DND-41 (cell line): ENCODE results near the gene RBM10.

Experiments used
- ATAC-seq: fragments of 200-7000 bp; cut with Tn5 transposase; 3 replicates; pipeline ENCODE4 v1.9.1; 2021; ENCODE audit warnings: low read depth; ENCODE audit not compliant: insufficient read depth
- DNase-seq: peaks from one replicate; pipeline ENCODE4 v3.0.0-alpha.2; 2020
- H2AFZ ChIP-seq: 2 replicates; pipeline ENCODE4 v1.6.0; 2012; ENCODE audit warnings: low read depth, low read length
- H3K27ac ChIP-seq: 2 replicates; pipeline ENCODE4 v1.5.1; 2012; ENCODE audit warnings: low read length, inconsistent platforms
- H3K27me3 ChIP-seq: fragments of 200-600 bp; sonication (generic); 2 replicates; pipeline ENCODE4 v1.6.0; 2012; ENCODE audit warnings: low read length, mild to moderate bottlenecking, inconsistent platforms; ENCODE audit not compliant: insufficient read depth, poor library complexity
- H3K36me3 ChIP-seq: 2 replicates; pipeline ENCODE4 v1.5.1; 2012; ENCODE audit warnings: low read length, inconsistent platforms; ENCODE audit not compliant: insufficient read depth
- H3K4me1 ChIP-seq: 2 replicates; pipeline ENCODE4 v1.5.1; 2012; ENCODE audit warnings: mild to moderate bottlenecking, low read length; ENCODE audit not compliant: insufficient read depth
- H3K4me2 ChIP-seq: 2 replicates; pipeline ENCODE4 v1.6.0; 2012; ENCODE audit warnings: mild to moderate bottlenecking, moderate library complexity, low read length, inconsistent platforms; ENCODE audit not compliant: insufficient read depth
- H3K4me3 ChIP-seq, 2 experiments: fragments of 200-600 bp in 1 of 2; shearing (Covaris generic) in 1 of 2; 2 replicates each; pipeline ENCODE4 v1.5.1; 2012 to 2016; ENCODE audit warnings: inconsistent platforms in 2 of 2, low read length in 2 of 2, mild to moderate bottlenecking in 2 of 2, low read depth in 1 of 2, moderate library complexity in 1 of 2
- H3K79me2 ChIP-seq: 2 replicates; pipeline ENCODE4 v1.6.0; 2012; ENCODE audit warnings: low read length, inconsistent platforms; ENCODE audit not compliant: insufficient read depth
- H3K9ac ChIP-seq: 2 replicates; pipeline ENCODE4 v1.6.0; 2012; ENCODE audit warnings: low read depth, mild to moderate bottlenecking, inconsistent platforms, low read length, moderate library complexity
- H3K9me3 ChIP-seq: 2 replicates; pipeline ENCODE4 v1.5.1; 2012; ENCODE audit warnings: low read length, moderate library complexity, mild to moderate bottlenecking, inconsistent platforms; ENCODE audit not compliant: insufficient read depth, severe bottlenecking
- H4K20me1 ChIP-seq: 2 replicates; pipeline ENCODE4 v1.6.0; 2012; ENCODE audit warnings: low read length; ENCODE audit not compliant: insufficient read depth
- EZH2 ChIP-seq: IDR thresholded peaks from 3 replicates; pipeline ENCODE4 v1.6.1; 2012; ENCODE audit warnings: borderline replicate concordance, low read depth, mild to moderate bottlenecking, moderate library complexity, low read length, inconsistent platforms; ENCODE audit not compliant: severe bottlenecking
- TF ChIP-seq, protein P1 (sequence below): IDR thresholded peaks from 2 replicates; pipeline ENCODE4 v1.5.1; 2012; ENCODE audit warnings: borderline replicate concordance, low read length, moderate library complexity, mild to moderate bottlenecking; ENCODE audit not compliant: poor library complexity, severe bottlenecking; ENCODE audit errors: extremely low read depth

Gene RBM10

DNA sequence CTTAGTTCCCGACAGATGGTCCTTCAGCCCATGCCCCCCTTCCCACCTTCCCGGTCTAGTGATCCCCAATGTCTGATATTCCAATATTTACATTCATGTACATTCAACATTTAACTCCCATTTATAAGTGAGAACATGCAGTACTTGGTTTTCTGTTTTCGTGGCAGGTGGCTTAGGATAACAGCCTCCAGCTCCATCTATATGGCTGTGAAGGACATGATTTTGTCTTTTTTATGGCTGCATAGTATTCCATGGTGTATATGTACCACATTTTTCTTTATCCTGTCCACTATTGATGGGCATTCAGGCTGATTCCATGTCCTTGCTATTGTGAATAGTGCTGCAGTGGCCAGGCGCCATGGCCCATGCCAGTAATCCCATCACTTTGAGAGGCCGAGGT, 13.8 kb downstream of the RBM10 start:
- Histone ChIP-seq H3K4me3 (no peak overlapping the region), H3K79me2 (peaks cover 87% of the 10 kb centered on the region), H3K36me3 (peaks cover 34% of the 10 kb centered on the region), H3K4me2 (no peak overlapping the region), H3K9ac (no peak overlapping the region), H3K4me1 (no peaks in the 10 kb centered on the region), H3K9me3 (no peaks in the 10 kb centered on the region), H4K20me1 (peaks cover 31% of the 10 kb centered on the region), H3K27me3 (no peaks in the 10 kb centered on the region), H2AFZ (no peak overlapping the region), H3K27ac (no peak overlapping the region)
- ATAC-seq (no peak), DNase-seq (no peak)
- TF ChIP-seq, protein P1, sequence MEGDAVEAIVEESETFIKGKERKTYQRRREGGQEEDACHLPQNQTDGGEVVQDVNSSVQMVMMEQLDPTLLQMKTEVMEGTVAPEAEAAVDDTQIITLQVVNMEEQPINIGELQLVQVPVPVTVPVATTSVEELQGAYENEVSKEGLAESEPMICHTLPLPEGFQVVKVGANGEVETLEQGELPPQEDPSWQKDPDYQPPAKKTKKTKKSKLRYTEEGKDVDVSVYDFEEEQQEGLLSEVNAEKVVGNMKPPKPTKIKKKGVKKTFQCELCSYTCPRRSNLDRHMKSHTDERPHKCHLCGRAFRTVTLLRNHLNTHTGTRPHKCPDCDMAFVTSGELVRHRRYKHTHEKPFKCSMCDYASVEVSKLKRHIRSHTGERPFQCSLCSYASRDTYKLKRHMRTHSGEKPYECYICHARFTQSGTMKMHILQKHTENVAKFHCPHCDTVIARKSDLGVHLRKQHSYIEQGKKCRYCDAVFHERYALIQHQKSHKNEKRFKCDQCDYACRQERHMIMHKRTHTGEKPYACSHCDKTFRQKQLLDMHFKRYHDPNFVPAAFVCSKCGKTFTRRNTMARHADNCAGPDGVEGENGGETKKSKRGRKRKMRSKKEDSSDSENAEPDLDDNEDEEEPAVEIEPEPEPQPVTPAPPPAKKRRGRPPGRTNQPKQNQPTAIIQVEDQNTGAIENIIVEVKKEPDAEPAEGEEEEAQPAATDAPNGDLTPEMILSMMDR, result no peak
- TF ChIP-seq EZH2, result no peak

GRCh38 chrX:47160781-47161180, 15.8 kb downstream of the RBM10 start:
- H3K9me3 ChIP-seq, result no peaks in the 10 kb centered on the region
- no peak overlapping the region for H2AFZ ChIP-seq
- no peak overlapping the region for H3K9ac ChIP-seq
- peaks cover 85% of the 10 kb centered on the region for H3K79me2 ChIP-seq
- TF ChIP-seq, protein P1, result no peak
- TF ChIP-seq EZH2, result no peak
- H3K4me3 ChIP-seq, result no peak overlapping the region
- H3K27ac ChIP-seq, result no peak overlapping the region
- DNase-seq (no peak), ATAC-seq (no peak)
- H3K36me3 ChIP-seq, result peaks cover 28% of the 10 kb centered on the region
- peaks cover 28% of the 10 kb centered on the region for H4K20me1 ChIP-seq
- H3K4me1 ChIP-seq, result no peaks in the 10 kb centered on the region
- H3K4me2 ChIP-seq, result no peak overlapping the region
- H3K27me3 ChIP-seq, result no peaks in the 10 kb centered on the region

GRCh38 chrX:47162927-47163583, 18.0 kb downstream of the RBM10 start:
- no peak overlapping the region for H3K4me2 ChIP-seq
- peaks cover 13% of the 10 kb centered on the region for H4K20me1 ChIP-seq
- no peaks in the 10 kb centered on the region for H3K4me1 ChIP-seq
- peaks cover 8% of the 10 kb centered on the region for H3K36me3 ChIP-seq
- no peak overlapping the region for H2AFZ ChIP-seq
- no peak overlapping the region for H3K27ac ChIP-seq
- no peak for ATAC-seq
- DNase-seq, result no peak
- H3K27me3 ChIP-seq, result no peaks in the 10 kb centered on the region
- no peaks in the 10 kb centered on the region for H3K9me3 ChIP-seq
- H3K79me2 ChIP-seq, result peaks cover 80% of the 10 kb centered on the region
- no peak overlapping the region for H3K4me3 ChIP-seq
- TF ChIP-seq EZH2, result no peak
- TF ChIP-seq, protein P1, result no peak
- H3K9ac ChIP-seq, result no peak overlapping the region

DNA sequence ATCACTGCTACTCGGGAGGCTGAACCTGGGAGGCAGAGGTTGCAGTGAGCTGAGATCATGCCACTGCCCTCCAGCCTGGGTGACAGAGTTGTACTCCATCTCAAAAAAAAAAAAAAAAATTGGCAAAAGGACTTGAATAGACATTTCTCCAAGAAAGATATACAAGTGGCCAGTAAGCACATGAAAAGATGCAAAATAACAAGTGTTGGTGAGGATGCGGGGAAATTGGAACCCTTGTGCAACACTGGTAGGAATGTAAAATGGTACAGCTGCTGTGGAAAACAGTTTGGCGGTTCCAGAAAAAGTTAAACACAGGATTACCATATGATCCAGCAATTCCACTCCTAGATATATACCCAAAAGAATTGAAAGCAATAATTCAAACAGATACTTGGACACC, 19.4 kb downstream of the RBM10 start:
- no peak overlapping the region for H3K9ac ChIP-seq
- H3K4me3 ChIP-seq, result no peak overlapping the region
- no peak overlapping the region for H2AFZ ChIP-seq
- no peaks in the 10 kb centered on the region for H3K27me3 ChIP-seq
- DNase-seq (no peak), ATAC-seq (no peak)
- no peak overlapping the region for H3K4me2 ChIP-seq
- no peak overlapping the region for H3K27ac ChIP-seq
- peaks cover 81% of the 10 kb centered on the region for H3K79me2 ChIP-seq
- peaks cover 2% of the 10 kb centered on the region; the same call in 1 of the 2 replicates for H4K20me1 ChIP-seq
- peaks cover 11% of the 10 kb centered on the region for H3K36me3 ChIP-seq
- no peaks in the 10 kb centered on the region for H3K4me1 ChIP-seq
- TF ChIP-seq EZH2, result no peak
- TF ChIP-seq, protein P1, result no peak
- no peaks in the 10 kb centered on the region for H3K9me3 ChIP-seq
